Heart right ventricle (tissue), 16 donors: Measurements from ENCODE around the gene AGBL4. TPM values are rescaled to one million over a fixed set of nuclear protein-coding genes. Genes with fewer than 3 reads are reported as not detected.

Experiments
- ATAC-seq, 8 donors: fragments of 200-7000 bp; cut with Tn5 transposase; one replicate each; pipeline ENCODE4 v1.9.1; 2020; ENCODE audit warnings: mild to moderate bottlenecking in 8 of 8, moderate library complexity in 8 of 8, moderate number of reproducible peaks in 1 of 8
- DNase-seq, 2 donors: peaks; one replicate each; pipeline ENCODE4 v3.0.0-alpha.2; 2020
- H3K27ac ChIP-seq, 10 donors: fragments of 200-600 bp; sonication (generic) in 2 of 10; one replicate each; pipeline versions ENCODE4 v1.5.0 to v1.8.0; 2020 to 2022; ENCODE audit warnings: mild to moderate bottlenecking in 3 of 10
- H3K27me3 ChIP-seq, 7 donors: fragments of 200-600 bp; one replicate each; pipeline ENCODE4 v1.8.0; 2021 to 2022; ENCODE audit warnings: mild to moderate bottlenecking in 2 of 7
- H3K36me3 ChIP-seq, 9 donors: fragments of 200-600 bp; sonication (generic) in 1 of 9; one replicate each; pipeline versions ENCODE4 v1.5.0 to v1.8.0; 2020 to 2022; ENCODE audit warnings: mild to moderate bottlenecking in 2 of 9
- H3K4me1 ChIP-seq, 9 donors: fragments of 200-600 bp; sonication (generic) in 1 of 9; one replicate each; pipeline versions ENCODE4 v1.5.0 to v1.8.0; 2020 to 2022; ENCODE audit warnings: mild to moderate bottlenecking in 4 of 9
- H3K4me3 ChIP-seq, 10 donors: fragments of 200-600 bp; sonication (generic) in 2 of 10; one replicate each; pipeline versions ENCODE4 v1.5.0 to v1.8.0; 2020 to 2022; ENCODE audit warnings: mild to moderate bottlenecking in 7 of 10, moderate library complexity in 2 of 10
- H3K9me3 ChIP-seq, 11 donors: fragments of 200-600 bp in 10 of 11; sonication (generic) in 2 of 11; one replicate each; pipeline versions ENCODE4 v1.5.0 to v1.8.0; 2013 to 2022; ENCODE audit warnings: mild to moderate bottlenecking in 2 of 11, control low read depth in 1 of 11, moderate library complexity in 1 of 11
- CTCF ChIP-seq, 9 donors: fragments of 200-600 bp; sonication (generic) in 2 of 9; IDR thresholded peaks; one replicate each; pipeline versions ENCODE4 v1.5.0 to v1.8.0; 2021 to 2022; ENCODE audit warnings: antibody characterized with exemption in 9 of 9, mild to moderate bottlenecking in 5 of 9, moderate library complexity in 1 of 9
- WGBS, 2 donors: extraction: QIAGEN DNeasy Blood & Tissue Kit; methylation state at CpG; one replicate each; pipeline ENCODE4 v1.1.7; 2013; ENCODE audit warnings: inconsistent platforms in 1 of 2; 5-methylcytosine and 5-hydroxymethylcytosine counted together
- intact Hi-C, 10 donors: fragments of 100-400 bp; cut with DNase I; formaldehyde crosslinking; loops; one replicate each; pipeline versions ENCODE4 v1.11.1 to v1.14.2; 2022
- polyA plus RNA-seq, 2 donors: library from polyadenylated mRNA; stranded (reverse); fragments of 200-250 nt; gene quantifications; one replicate each; pipeline ENCODE4 v1.2.3, GENCODE V29; 2013
- total RNA-seq, 10 donors: library from RNA; stranded (reverse); fragmentation: NEBNext Ultra II Directional in 3 of 10; extraction: Animal tissue kit (Norgen Biotek cat#: 25700) in 3 of 10; gene quantifications; one replicate each; pipeline versions ENCODE4 v1.2.1 to v1.2.4, GENCODE V29; 2021 to 2023
- donor health status: Arrhythmogenic right ventricular cardiomyopathy.
- donor health status: ischemic (EF 13 %, LVEDD 7.1; RV severe dilation, severe dysfunction).
- donor health status: healthy with polysubstance abuse.
- donor health status: DM: no; HTN: yes; CAD: no.
- donor health status: DM: no; HTN: no; CAD: no.
- donor health status: ischemic (EF 25% LVEDD 6.9; RV normal size, moderate dysfunction).
- donor health status: ischemic (EF 25% LVEDD 5.7; RV mildly dilated, moderate dysfunction).
- donor health status: healthy.
- donor health status: DM: yes; HTN: yes; CAD: no.
- donor health status: Ischemic cardiomyopathy.
- donor health status: ischemic (EF 35%, LVEDD 5.7; RV mildly dilated, moderate dysfunction).
- donor health status: nonischemic (EF 11% LVEDD 7.7; RV severe dilation, severe dysfunction).
- donor health status: DM: yes; HTN: yes; CAD: no.
- donor health status: PGD.
- donor health status: ischemic (EF 29% LVEDD 5.4; RV normal size, mild dysfunction).
- donor health status: nonischemic (EF 23%, LVEDD 6.1; RV moderate dilation, normal function).

AGBL4 gene
- total and polyA plus RNA-seq, 12 donors = 0.04 to 0.93 (median 0.46) TPM; not detected in 2

GRCh38 chr1:48789903-48790302, 1233.9 kb downstream of the AGBL4 start:
- no peak overlapping the region for H3K27ac ChIP-seq
- H3K9me3 ChIP-seq = no peaks in the 10 kb centered on the region
- DNase-seq = no peak
- H3K27me3 ChIP-seq = peaks cover 0 to 32% (median 5%) of the 10 kb centered on the region in 7 donors
- no peak overlapping the region for H3K4me3 ChIP-seq
- ATAC-seq = no peak
- TF ChIP-seq CTCF (IDR thresholded peaks at IDR 0.05) = no peak
- intact Hi-C loops = no loop called here
- H3K4me1 ChIP-seq = no peaks in the 10 kb centered on the region
- H3K36me3 ChIP-seq = no peaks in the 10 kb centered on the region
- 65 to 69% methylated on average over 4 of the region's 4 CpGs for WGBS, 2 donors

- no peak overlapping the region for H3K4me3 ChIP-seq
- ATAC-seq (no peak), DNase-seq (no peak)
- H3K9me3 ChIP-seq = no peaks in the 10 kb centered on the region
- no peak overlapping the region for H3K27ac ChIP-seq
- H3K4me1 ChIP-seq = no peaks in the 10 kb centered on the region
- peaks cover 0 to 34% (median 5%) of the 10 kb centered on the region in 7 donors for H3K27me3 ChIP-seq
- H3K36me3 ChIP-seq = no peaks in the 10 kb centered on the region
- no peak for TF ChIP-seq CTCF (IDR thresholded peaks at IDR 0.05)
- intact Hi-C loops = no loop called here
- WGBS, 2 donors = 70 to 85% methylated on average over 1 of the region's 1 CpG
Observed at GRCh38 chr1:48785869-48786268, 1237.9 kb downstream of the AGBL4 start.

GRCh38 chr1:48784301-48784700, 1239.5 kb downstream of the AGBL4 start:
- intact Hi-C loops = no loop called here

GRCh38 chr1:48777219-48777895, 1246.4 kb downstream of the AGBL4 start:
- Histone ChIP-seq H3K27ac (peak overlapping the region in 3 of 10 donors; percentile 80 to 90 (median 87)), H3K4me3 (peak overlapping the region; percentile 61 to 94 (median 82)), H3K9me3 (no peaks in the 10 kb centered on the region), H3K36me3 (peaks cover 0 to 11% (median 0%) of the 10 kb centered on the region in 9 donors), H3K4me1 (peaks cover 0 to 24% (median 15%) of the 10 kb centered on the region in 9 donors), H3K27me3 (peaks cover 0 to 10% (median 0%) of the 10 kb centered on the region in 7 donors)
- intact Hi-C loops = no loop called here
- no peak for TF ChIP-seq CTCF (IDR thresholded peaks at IDR 0.05)
- 5 to 8% methylated on average over 17 of the region's 17 CpGs for WGBS, 2 donors
- peak in 1 of 2 donors; percentile 8 for DNase-seq
- ATAC-seq = peak; percentile 24 to 81 (median 44)

More at GRCh38 chr1:48784301-48784700, 1239.5 kb downstream of the AGBL4 start:
- H3K27ac ChIP-seq = no peak overlapping the region
- peaks cover 0 to 29% (median 5%) of the 10 kb centered on the region in 7 donors for H3K27me3 ChIP-seq
- H3K9me3 ChIP-seq = no peaks in the 10 kb centered on the region
- 82 to 89% methylated on average over 2 of the region's 2 CpGs for WGBS, 2 donors
- H3K4me1 ChIP-seq = no peaks in the 10 kb centered on the region
- ATAC-seq = no peak
- H3K4me3 ChIP-seq = no peak overlapping the region
- H3K36me3 ChIP-seq = no peaks in the 10 kb centered on the region
- TF ChIP-seq CTCF (IDR thresholded peaks at IDR 0.05) = no peak
- DNase-seq = no peak
